H1 (cell line): ENCODE measurements around the gene LRRK1. TPM values are rescaled to one million over a fixed set of nuclear protein-coding genes. Genes with fewer than 3 reads are reported as not detected.

ENCODE experiments used
- CTCF ChIA-PET: fragments of 300-600 bp; sonication (Branson Sonifier 250); formaldehyde crosslinking; loops from one replicate; lab custom pipeline; 2021; ENCODE audit not compliant: partially characterized antibody; lab: Charles Lee
- POLR2A ChIA-PET: fragments of 300-600 bp; sonication (Branson Sonifier 250); formaldehyde crosslinking; loops from one replicate; lab custom pipeline; 2021; ENCODE audit warnings: inconsistent platforms; ENCODE audit not compliant: partially characterized antibody; lab: Charles Lee
- DNase-seq, 2 experiments: peaks; one replicate each; pipeline versions ENCODE4 v3.0.0 to v3.0.0-alpha.2; 2010 to 2022; ENCODE audit warnings: low spot score in 2 of 2, low read depth in 1 of 2, mixed read lengths in 1 of 2
- FAIRE-seq: peaks from 2 replicates; lab custom pipeline; 2011; peaks lifted over from hg19 to GRCh38; lab: Jason Lieb, UNC
- H2AFZ ChIP-seq: 2 replicates; pipeline ENCODE4 v1.8.1; 2012; ENCODE audit warnings: low read length, inconsistent platforms
- H2AK5ac ChIP-seq: 2 replicates; pipeline ENCODE4 v1.6.1; 2013; ENCODE audit warnings: low read depth, low read length
- H2BK120ac ChIP-seq: replicated peaks from 2 replicates; pipeline ENCODE3; 2013; ENCODE audit warnings: low read depth, low read length, inconsistent platforms
- H2BK12ac ChIP-seq: 2 replicates; pipeline ENCODE4 v1.6.1; 2013; ENCODE audit warnings: low read depth, low read length
- H2BK15ac ChIP-seq: 2 replicates; pipeline ENCODE4 v1.6.1; 2013; ENCODE audit warnings: low read length
- H2BK20ac ChIP-seq: 2 replicates; pipeline ENCODE4 v1.6.1; 2013; ENCODE audit warnings: low read length
- H2BK5ac ChIP-seq: 2 replicates; pipeline ENCODE4 v1.6.1; 2013; ENCODE audit warnings: low read depth, low read length
- H3K14ac ChIP-seq: 2 replicates; pipeline ENCODE4 v1.6.1; 2013; ENCODE audit warnings: inconsistent platforms; ENCODE audit not compliant: insufficient read length
- H3K18ac ChIP-seq: 2 replicates; pipeline ENCODE4 v1.6.1; 2013; ENCODE audit warnings: low read length; ENCODE audit errors: extremely low read depth
- H3K23ac ChIP-seq: 2 replicates; pipeline ENCODE4 v1.6.1; 2013; ENCODE audit warnings: inconsistent platforms; ENCODE audit not compliant: insufficient read length
- H3K23me2 ChIP-seq: 2 replicates; pipeline ENCODE4 v1.6.1; 2013; ENCODE audit warnings: low read depth, low read length
- H3K27ac ChIP-seq: 2 replicates; pipeline ENCODE4 v1.6.1; 2011; ENCODE audit warnings: low read depth, low read length, inconsistent platforms
- H3K27me3 ChIP-seq, 4 experiments: replicated peaks in 1 of 4; 1 replicate in 1 of 4; 2 replicates in 3 of 4; pipeline versions ENCODE4 v1.6.1 to v1.8.1; 2011 to 2013; ENCODE audit warnings: low read length in 3 of 4, mild to moderate bottlenecking in 3 of 4, inconsistent platforms in 2 of 4, mixed read lengths in 2 of 4, moderate library complexity in 1 of 4; ENCODE audit not compliant: control insufficient read depth in 3 of 4, insufficient read depth in 3 of 4; ENCODE audit errors: extremely low read depth in 1 of 4
- H3K36me3 ChIP-seq, 4 experiments: 2 replicates each; pipeline versions ENCODE4 v1.6.1 to v1.8.1; 2011 to 2013; ENCODE audit warnings: mild to moderate bottlenecking in 4 of 4, low read length in 3 of 4, moderate library complexity in 2 of 4, control low read depth in 1 of 4, inconsistent platforms in 1 of 4; ENCODE audit not compliant: insufficient read depth in 4 of 4, control insufficient read depth in 2 of 4
- H3K4ac ChIP-seq: replicated peaks from 2 replicates; pipeline ENCODE3; 2013; ENCODE audit warnings: low read length, low read depth, mixed read lengths, inconsistent platforms; ENCODE audit not compliant: insufficient read length
- H3K4me1 ChIP-seq, 4 experiments: replicated peaks in 1 of 4; 1 replicate in 1 of 4; 2 replicates in 3 of 4; pipeline versions ENCODE4 v1.6.1 to v1.8.1; 2011 to 2013; ENCODE audit warnings: low read length in 3 of 4, inconsistent platforms in 2 of 4, mixed read lengths in 1 of 4; ENCODE audit not compliant: insufficient read depth in 4 of 4, control insufficient read depth in 3 of 4
- H3K4me2 ChIP-seq, 2 experiments: 2 replicates each; pipeline versions ENCODE4 v1.6.1 to v1.8.1; 2011 to 2013; ENCODE audit warnings: low read depth in 2 of 2, low read length in 2 of 2, control low read depth in 1 of 2, inconsistent platforms in 1 of 2, mild to moderate bottlenecking in 1 of 2; ENCODE audit not compliant: insufficient read depth in 1 of 2
- H3K4me3 ChIP-seq, 4 experiments: fragments of 200-600, 300-600 bp in 1 of 4; sonication (generic), shearing (Covaris generic), sonication (Bioruptor Twin) in 1 of 4; 2 replicates each; pipeline versions ENCODE4 v1.5.1 to v1.8.1; 2011 to 2016; ENCODE audit warnings: low read length in 4 of 4, low read depth in 3 of 4, control low read depth in 2 of 4, inconsistent platforms in 2 of 4, mild to moderate bottlenecking in 2 of 4, mixed read lengths in 1 of 4, moderate library complexity in 1 of 4; ENCODE audit not compliant: insufficient read depth in 2 of 4; ENCODE audit errors: extremely low read depth in 1 of 4
- H3K56ac ChIP-seq: replicated peaks from 2 replicates; pipeline ENCODE3; 2013; ENCODE audit warnings: low read depth, mild to moderate bottlenecking, mixed read lengths, low read length, inconsistent platforms; ENCODE audit not compliant: insufficient read length
- H3K79me1 ChIP-seq: 2 replicates; pipeline ENCODE4 v1.6.1; 2013; ENCODE audit warnings: low read depth, low read length, control low read depth
- H3K79me2 ChIP-seq, 2 experiments: 2 replicates each; pipeline versions ENCODE4 v1.6.1 to v1.8.1; 2012 to 2013; ENCODE audit warnings: low read length in 2 of 2, mild to moderate bottlenecking in 2 of 2, inconsistent platforms in 1 of 2; ENCODE audit not compliant: insufficient read depth in 2 of 2, control insufficient read depth in 1 of 2
- H3K9ac ChIP-seq, 4 experiments: replicated peaks in 1 of 4; 1 replicate in 1 of 4; 2 replicates in 3 of 4; pipeline versions ENCODE4 v1.6.1 to v1.8.1; 2011 to 2013; ENCODE audit warnings: low read depth in 3 of 4, low read length in 3 of 4, control low read depth in 2 of 4, mild to moderate bottlenecking in 2 of 4, moderate library complexity in 2 of 4, inconsistent platforms in 1 of 4; ENCODE audit errors: extremely low read depth in 1 of 4
- H3K9me3 ChIP-seq, 2 experiments: 2 replicates each; pipeline versions ENCODE4 v1.6.1 to v1.8.1; 2012 to 2013; ENCODE audit warnings: mild to moderate bottlenecking in 2 of 2, moderate library complexity in 2 of 2, control low read depth in 1 of 2, inconsistent platforms in 1 of 2, low read depth in 1 of 2, low read length in 1 of 2, mixed read lengths in 1 of 2; ENCODE audit not compliant: insufficient read depth in 2 of 2
- H4K20me1 ChIP-seq, 2 experiments: replicated peaks in 1 of 2; 2 replicates each; pipeline versions ENCODE3 to v1.8.1; 2011 to 2013; ENCODE audit warnings: inconsistent platforms in 2 of 2, low read length in 2 of 2, mild to moderate bottlenecking in 1 of 2; ENCODE audit not compliant: insufficient read depth in 2 of 2, control insufficient read depth in 1 of 2
- H4K5ac ChIP-seq: 2 replicates; pipeline ENCODE4 v1.6.1; 2013; ENCODE audit warnings: low read length, low read depth, mixed read lengths, inconsistent platforms; ENCODE audit not compliant: insufficient read length
- H4K8ac ChIP-seq: 2 replicates; pipeline ENCODE4 v1.8.0; 2013; ENCODE audit warnings: mild to moderate bottlenecking, moderate library complexity, low read length, inconsistent platforms; ENCODE audit not compliant: insufficient read depth; ENCODE audit errors: extremely low read depth
- H4K91ac ChIP-seq: replicated peaks from 2 replicates; pipeline ENCODE3; 2013; ENCODE audit warnings: low read length, mixed read lengths, inconsistent platforms; ENCODE audit not compliant: insufficient read length
- ASH2L ChIP-seq: fragments of 200-600, 300-600 bp; sonication (generic); IDR thresholded peaks from one replicate; pipeline ENCODE4 v1.7.1; 2017; ENCODE audit warnings: low read length
- BRCA1 ChIP-seq: IDR thresholded peaks from 2 replicates; pipeline ENCODE4 v1.6.1; 2012; ENCODE audit warnings: low read depth, low read length, improper control_type of control experiment
- CHD1 ChIP-seq: IDR thresholded peaks from 2 replicates; pipeline ENCODE4 v1.6.1; 2012; ENCODE audit warnings: low read depth, low read length, improper control_type of control experiment
- CHD2 ChIP-seq: IDR thresholded peaks from 2 replicates; pipeline ENCODE4 v1.6.1; 2012; ENCODE audit warnings: low read length, improper control_type of control experiment
- E2F6 ChIP-seq: IDR thresholded peaks from 2 replicates; pipeline ENCODE4 v1.6.1; 2012; ENCODE audit warnings: inconsistent platforms
- EP300 ChIP-seq, 2 experiments: IDR thresholded peaks; 1 replicate in 1 of 2; 2 replicates in 1 of 2; pipeline ENCODE4 v1.6.1; 2011 to 2012; ENCODE audit warnings: low read depth in 2 of 2, low read length in 2 of 2, mild to moderate bottlenecking in 2 of 2, borderline replicate concordance in 1 of 2, inconsistent platforms in 1 of 2, moderate library complexity in 1 of 2
- FOSL1 ChIP-seq: IDR thresholded peaks from 2 replicates; pipeline ENCODE4 v1.6.1; 2011; ENCODE audit warnings: mild to moderate bottlenecking, low read depth, low read length, moderate library complexity; ENCODE audit not compliant: insufficient read depth
- GABPA ChIP-seq: IDR thresholded peaks from 2 replicates; pipeline ENCODE4 v1.6.1; 2011; ENCODE audit warnings: mild to moderate bottlenecking, low read length, moderate library complexity, borderline replicate concordance; ENCODE audit not compliant: insufficient read depth
- JUN ChIP-seq: IDR thresholded peaks from 2 replicates; pipeline ENCODE4 v1.6.1; 2011; ENCODE audit warnings: low read depth, mild to moderate bottlenecking, improper control_type of control experiment, low read length
- KDM4A ChIP-seq: IDR thresholded peaks from one replicate; pipeline ENCODE4 v1.7.1; 2012; ENCODE audit warnings: low read depth, mild to moderate bottlenecking, moderate library complexity, low read length, inconsistent platforms; ENCODE audit not compliant: severe bottlenecking
- POU5F1 ChIP-seq: IDR thresholded peaks from 2 replicates; pipeline ENCODE4 v1.6.1; 2011; ENCODE audit warnings: low read depth, mild to moderate bottlenecking, low read length, moderate library complexity
- SRF ChIP-seq: IDR thresholded peaks from 2 replicates; pipeline ENCODE4 v1.6.1; 2011; ENCODE audit warnings: mild to moderate bottlenecking, low read depth, low read length, moderate library complexity
- TEAD4 ChIP-seq: IDR thresholded peaks from 2 replicates; pipeline ENCODE4 v1.6.1; 2012; ENCODE audit warnings: low read depth, low read length, inconsistent platforms, mixed read lengths
- WGBS, 2 experiments: shearing (Covaris generic) in 1 of 2; methylation state at CpG; one replicate each; pipeline versions ENCODE4 v1.1.6 to v1.1.7; 2013 to 2015; ENCODE audit warnings: low lambda C conversion rate in 2 of 2, mixed read lengths in 2 of 2, inconsistent platforms in 1 of 2, low coverage in 1 of 2, missing lambda C conversion rate in 1 of 2; ENCODE audit not compliant: insufficient replicate concordance in 2 of 2, insufficient coverage in 1 of 2, insufficient read length in 1 of 2; ENCODE audit errors: extremely low coverage in 1 of 2, missing lambda C conversion rate in 1 of 2; 5-methylcytosine and 5-hydroxymethylcytosine counted together
- polyA plus RNA-seq, 7 experiments: library from polyadenylated mRNA; depleted of rRNA in 3 of 7; stranded (reverse) in 5 of 7; unstranded in 2 of 7; fragments of >200 nt in 5 of 7; fragments of 200-250 nt in 2 of 7; gene quantifications; 1 replicate in 5 of 7; 2 replicates in 1 of 7; 4 replicates in 1 of 7; pipeline versions ENCODE4 v1.2.1 to v1.2.3, GENCODE V29; 2011 to 2013; ENCODE audit warnings: missing spikeins in 2 of 7, mixed read lengths in 2 of 7
- total RNA-seq: library from RNA; stranded (reverse); fragmentation: NEBNext Ultra II Directional; extraction: Animal tissue kit (Norgen Biotek cat#: 25700); gene quantifications from 2 replicates; pipeline ENCODE4 v1.2.1, GENCODE V29; 2021

Gene LRRK1
- total and polyA plus RNA-seq, 2 of the 8 experiments (the other 6 are each of a cell fraction or from before 2014, with no cell fraction given): 1.2 to 3.6 TPM

- Histone ChIP-seq H3K4ac (no peak overlapping the region), H4K91ac (no peak overlapping the region), H3K27ac (no peak overlapping the region), H2AK5ac (no peak overlapping the region), H3K14ac (no peak overlapping the region), H2BK20ac (no peak overlapping the region), H3K23ac (no peak overlapping the region), H3K36me3 (no peaks in the 10 kb centered on the region), H3K4me2 (no peak overlapping the region), H3K56ac (no peak overlapping the region), H3K4me3 (no peak overlapping the region), H3K9ac (no peak overlapping the region), H3K79me2 (no peaks in the 10 kb centered on the region), H3K9me3 (peaks cover 9 to 10% of the 10 kb centered on the region in 2 experiments; a peak in 3 of 4 replicates), H3K4me1 (peaks cover 0 to 7% (median 1%) of the 10 kb centered on the region in 4 experiments; a peak in 4 of 7 replicates), H2BK120ac (no peak overlapping the region), H3K27me3 (peaks cover 0 to 6% (median 0%) of the 10 kb centered on the region in 4 experiments; a peak in 4 of 7 replicates), H2BK15ac (no peak overlapping the region), H4K8ac (no peak overlapping the region), H3K18ac (no peak overlapping the region), H4K20me1 (no peaks in the 10 kb centered on the region), H2BK5ac (no peak overlapping the region), H3K79me1 (no peaks in the 10 kb centered on the region), H4K5ac (no peak overlapping the region), H3K23me2 (peaks cover 4% of the 10 kb centered on the region; the same call in 1 of the 2 replicates), H2BK12ac (no peak overlapping the region), H2AFZ (no peak overlapping the region)
- no peak for DNase-seq
- FAIRE-seq: no peak
- 95% methylated on average over 1 of the region's 1 CpG; no CpG with 5 or more reads in 1 of the 2 experiments for WGBS, 2 experiments
- ChIA-PET CTCF (interaction anchor here (0.6 to 22.3 kb wide), 5 partner anchors 31 to 653 kb away, joined by 3 to 405 read pairs (median 3); partner anchors contain the start of gene LRRK1), POLR2A (no interaction called here)
- TF ChIP-seq CHD1: no peak
- TF ChIP-seq BRCA1: no peak
- no peak for TF ChIP-seq POU5F1
- no peak for TF ChIP-seq TEAD4
- TF ChIP-seq ASH2L: no peak
- TF ChIP-seq JUN: no peak
- no peak for TF ChIP-seq FOSL1
- TF ChIP-seq KDM4A: no peak
- no peak for TF ChIP-seq E2F6
- TF ChIP-seq EP300 (IDR thresholded peaks at IDR 0.05; ENCODE audit: borderline replicate concordance in 1 of 2, low read depth in 2 of 2, low read length in 2 of 2): no peak
- TF ChIP-seq GABPA: no peak
- TF ChIP-seq CHD2: no peak
- no peak for TF ChIP-seq SRF
Observed at GRCh38 chr15:101003081-101003480, 83.9 kb downstream of the LRRK1 start.
